Body of pancreas (tissue), 4 donors: ENCODE results near the gene KLK1.

ENCODE experiments used
- POLR2A ChIP-seq, 3 donors: fragments of 450-650 bp; IDR thresholded peaks; one replicate each; pipeline ENCODE4 v1.6.1; 2016; ENCODE audit warnings: antibody characterized with exemption in 3 of 3, mild to moderate bottlenecking in 2 of 3
- TF ChIP-seq, protein P1 (sequence below), 7 experiments: fragments of 450-650 bp in 4 of 7; fragments of 200-600 bp in 3 of 7; sonication (generic) in 3 of 7; IDR thresholded peaks; one replicate each; pipeline ENCODE4 v1.5.1; 2016 to 2019; ENCODE audit warnings: antibody characterized with exemption in 7 of 7

DNA sequence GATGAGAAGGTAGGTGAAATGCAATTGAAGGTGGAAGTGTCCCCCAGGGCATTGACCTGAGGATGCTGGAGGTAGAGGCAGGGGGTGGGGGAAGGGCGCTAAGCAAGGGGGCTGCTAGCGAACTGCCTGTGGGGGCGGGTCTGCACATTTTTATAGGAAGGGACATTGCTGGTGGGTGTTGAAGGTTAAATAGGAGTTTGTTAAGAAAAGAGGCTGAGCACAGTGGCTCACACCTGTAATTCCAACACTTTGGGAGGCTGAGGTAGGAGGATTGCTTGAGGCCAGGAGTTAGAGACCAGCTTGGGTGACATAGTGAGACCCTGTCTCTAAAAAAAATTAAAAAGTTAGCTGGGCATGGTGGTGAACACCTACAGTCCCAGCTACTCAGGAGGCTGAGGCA, 38.9 kb downstream of the KLK1 start:
- TF ChIP-seq, protein P1, sequence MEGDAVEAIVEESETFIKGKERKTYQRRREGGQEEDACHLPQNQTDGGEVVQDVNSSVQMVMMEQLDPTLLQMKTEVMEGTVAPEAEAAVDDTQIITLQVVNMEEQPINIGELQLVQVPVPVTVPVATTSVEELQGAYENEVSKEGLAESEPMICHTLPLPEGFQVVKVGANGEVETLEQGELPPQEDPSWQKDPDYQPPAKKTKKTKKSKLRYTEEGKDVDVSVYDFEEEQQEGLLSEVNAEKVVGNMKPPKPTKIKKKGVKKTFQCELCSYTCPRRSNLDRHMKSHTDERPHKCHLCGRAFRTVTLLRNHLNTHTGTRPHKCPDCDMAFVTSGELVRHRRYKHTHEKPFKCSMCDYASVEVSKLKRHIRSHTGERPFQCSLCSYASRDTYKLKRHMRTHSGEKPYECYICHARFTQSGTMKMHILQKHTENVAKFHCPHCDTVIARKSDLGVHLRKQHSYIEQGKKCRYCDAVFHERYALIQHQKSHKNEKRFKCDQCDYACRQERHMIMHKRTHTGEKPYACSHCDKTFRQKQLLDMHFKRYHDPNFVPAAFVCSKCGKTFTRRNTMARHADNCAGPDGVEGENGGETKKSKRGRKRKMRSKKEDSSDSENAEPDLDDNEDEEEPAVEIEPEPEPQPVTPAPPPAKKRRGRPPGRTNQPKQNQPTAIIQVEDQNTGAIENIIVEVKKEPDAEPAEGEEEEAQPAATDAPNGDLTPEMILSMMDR (IDR thresholded peaks at IDR 0.05): no peak
- no peak for TF ChIP-seq POLR2A (IDR thresholded peaks at IDR 0.05)
